ENCODE data around the gene PRR36.

GRCh38 chr19:7871437-7872305, 2.5 kb downstream of the PRR36 start:
- TF ChIP-seq CTCF (IDR thresholded peaks at IDR 0.05) (no peak), EZH2 (IDR thresholded peaks at IDR 0.05) (no peak), EZH2phosphoT487 (IDR thresholded peaks at IDR 0.05) (no peak)

All from neural progenitor cell (in vitro differentiated cells).